GM23338 (cell line): ENCODE data around the gene MTURN. TPM values are rescaled to one million over a fixed set of nuclear protein-coding genes. Genes with fewer than 3 reads are reported as not detected.

Source experiments
- ATAC-seq: fragments of 200-7000 bp; cut with Tn5 transposase; 3 replicates; pipeline ENCODE4 v1.9.1; 2020
- DNase-seq: peaks from one replicate; pipeline ENCODE4 v3.0.0-alpha.2; 2015; ENCODE audit warnings: low spot score
- H2AFZ ChIP-seq: fragments of 200-600 bp; sonication (generic); 2 replicates; pipeline ENCODE4 v1.8.0; 2016; ENCODE audit warnings: antibody characterized with exemption, mild to moderate bottlenecking, moderate library complexity
- H3F3A ChIP-seq: fragments of 200-600 bp; sonication (generic); replicated peaks from 2 replicates; pipeline ENCODE4 v1.8.0; 2017; ENCODE audit warnings: antibody characterized with exemption, mixed run types, low read depth
- H3K27ac ChIP-seq: fragments of 200-600 bp; sonication (generic); 2 replicates; pipeline ENCODE4 v1.6.1; 2016; ENCODE audit warnings: low read depth
- H3K27me3 ChIP-seq: fragments of 200-600 bp; sonication (generic); 2 replicates; pipeline ENCODE4 v1.8.0; 2016; ENCODE audit warnings: mild to moderate bottlenecking, mixed run types, moderate library complexity; ENCODE audit not compliant: insufficient read depth
- H3K36me3 ChIP-seq: fragments of 200-600 bp; sonication (generic); 2 replicates; pipeline ENCODE4 v1.8.0; 2016; ENCODE audit warnings: mild to moderate bottlenecking; ENCODE audit not compliant: insufficient read depth
- H3K4me1 ChIP-seq: fragments of 200-600 bp; sonication (generic); 2 replicates; pipeline ENCODE4 v1.8.0; 2016; ENCODE audit warnings: mild to moderate bottlenecking, moderate library complexity; ENCODE audit not compliant: insufficient read depth
- H3K4me2 ChIP-seq: fragments of 200-600 bp; sonication (generic); 2 replicates; pipeline ENCODE4 v1.7.1; 2017; ENCODE audit warnings: mixed run types
- H3K4me3 ChIP-seq: fragments of 200-600 bp; sonication (generic); 2 replicates; pipeline ENCODE4 v1.6.1; 2016; ENCODE audit warnings: mixed run types
- H3K79me2 ChIP-seq: fragments of 200-600 bp; sonication (generic); replicated peaks from 2 replicates; pipeline ENCODE4 v1.8.0; 2017; ENCODE audit warnings: mild to moderate bottlenecking; ENCODE audit not compliant: insufficient read depth
- H3K9me2 ChIP-seq: fragments of 200-600 bp; sonication (generic); 2 replicates; pipeline ENCODE4 v1.8.0; 2017; ENCODE audit not compliant: insufficient read depth
- H4K20me1 ChIP-seq: fragments of 200-600 bp; sonication (generic); replicated peaks from 2 replicates; pipeline ENCODE4 v1.8.0; 2017; ENCODE audit warnings: mild to moderate bottlenecking; ENCODE audit not compliant: insufficient read depth
- H3K27ac Mint-ChIP-seq: 2 replicates; pipeline ENCODE4 v1.8.0; 2020; ENCODE audit warnings: inconsistent platforms, mild to moderate bottlenecking, moderate library complexity, mixed read lengths
- H3K27me3 Mint-ChIP-seq: 3 replicates; pipeline ENCODE4 v1.8.0; 2022; ENCODE audit warnings: low read depth, mild to moderate bottlenecking, moderate library complexity, mixed read lengths, inconsistent platforms; ENCODE audit not compliant: insufficient read depth, poor library complexity
- H3K36me3 Mint-ChIP-seq: 3 replicates; pipeline ENCODE4 v1.8.0; 2021; ENCODE audit warnings: low read depth, mild to moderate bottlenecking, inconsistent platforms, moderate library complexity, mixed read lengths
- H3K4me1 Mint-ChIP-seq: 3 replicates; pipeline ENCODE4 v1.8.0; 2020; ENCODE audit warnings: mild to moderate bottlenecking, inconsistent platforms, mixed read lengths
- H3K4me3 Mint-ChIP-seq: 3 replicates; pipeline ENCODE4 v1.8.0; 2021; ENCODE audit warnings: moderate library complexity, mild to moderate bottlenecking, inconsistent platforms, mixed read lengths
- H3K9me3 Mint-ChIP-seq: 3 replicates; pipeline ENCODE4 v1.8.0; 2020; ENCODE audit warnings: moderate library complexity, mild to moderate bottlenecking, inconsistent platforms, mixed read lengths
- CREB1 ChIP-seq: fragments of 250-450 bp; sonication (Bioruptor Pico); IDR thresholded peaks from 2 replicates; pipeline ENCODE4 v1.5.0; 2020; ENCODE audit warnings: low read depth, mild to moderate bottlenecking, moderate library complexity
- CTCF ChIP-seq, 2 experiments: fragments of 200-600 bp in 1 of 2; sonication (generic) in 1 of 2; conservative IDR thresholded peaks; 2 replicates each; pipeline versions ENCODE4 v1.5.1 to v1.6.1; 2016 to 2017; ENCODE audit warnings: antibody characterized with exemption in 2 of 2, low read depth in 2 of 2, mild to moderate bottlenecking in 2 of 2, moderate library complexity in 1 of 2
- ETS1 ChIP-seq: IDR thresholded peaks from 2 replicates; pipeline ENCODE4 v1.6.1; 2016; ENCODE audit warnings: antibody characterized with exemption
- EZH2 ChIP-seq: fragments of 200-600 bp; sonication (generic); IDR thresholded peaks from one replicate; pipeline ENCODE4 v1.8.0; 2017; ENCODE audit warnings: antibody characterized with exemption, mild to moderate bottlenecking, low read depth; ENCODE audit not compliant: unreplicated experiment
- POLR2AphosphoS5 ChIP-seq: IDR thresholded peaks from 2 replicates; pipeline ENCODE4 v1.6.1; 2016; ENCODE audit warnings: antibody characterized with exemption, low read depth
- REST ChIP-seq: IDR thresholded peaks from one replicate; pipeline ENCODE4 v1.6.1; 2018; ENCODE audit warnings: antibody characterized with exemption; ENCODE audit not compliant: unreplicated experiment
- STAT1 ChIP-seq: IDR thresholded peaks from one replicate; pipeline ENCODE4 v1.6.1; 2016; ENCODE audit warnings: antibody characterized with exemption; ENCODE audit not compliant: unreplicated experiment
- ZNF462 ChIP-seq: fragments of 250-450 bp; sonication (Bioruptor Pico); IDR thresholded peaks from 2 replicates; pipeline ENCODE4 v1.5.0; 2020; ENCODE audit warnings: mild to moderate bottlenecking, moderate library complexity
- polyA plus RNA-seq: library from polyadenylated mRNA; unstranded; fragments of >200 nt; fragmentation: Nextera tagmentation; extraction: Ambion mirVana; gene quantifications from 2 replicates; pipeline ENCODE4 v1.2.1, GENCODE V29; 2016
- total RNA-seq: library from RNA; depleted of rRNA; stranded (reverse); fragments of >200 nt; shearing (Covaris generic); gene quantifications from 2 replicates; pipeline ENCODE4 v1.2.3, GENCODE V29; 2014

Gene MTURN
- total and polyA plus RNA-seq, 2 experiments from 2014 or later: 3.1 to 8.7 TPM

- Mint-ChIP-seq H3K27me3 (no peaks in the 10 kb centered on the region), H3K36me3 (peaks cover 12% of the 10 kb centered on the region), H3K4me3 (no peak overlapping the region), H3K4me1 (peaks cover 11% of the 10 kb centered on the region; the same call in 2 of the 3 replicates), H3K27ac (no peak overlapping the region), H3K9me3 (peaks cover 2% of the 10 kb centered on the region; the same call in 1 of the 3 replicates)
- no peak overlapping the region for H3K27ac ChIP-seq
- H3K4me2 ChIP-seq: no peak overlapping the region
- H3K4me1 ChIP-seq: no peaks in the 10 kb centered on the region
- no peaks in the 10 kb centered on the region for H3K79me2 ChIP-seq
- no peak for DNase-seq
- no peak overlapping the region for H3K4me3 ChIP-seq
- H3K27me3 ChIP-seq: no peaks in the 10 kb centered on the region
- H4K20me1 ChIP-seq: peaks cover 7% of the 10 kb centered on the region
- H3F3A ChIP-seq: no peaks in the 10 kb centered on the region
- no peak overlapping the region for H2AFZ ChIP-seq
- no peak for TF ChIP-seq ETS1
- no peak for TF ChIP-seq STAT1
- no peak for TF ChIP-seq CREB1 (CRISPR knock-in tag)
- TF ChIP-seq CTCF (conservative IDR thresholded peaks at IDR 0.05; ENCODE audit: low read depth in 2 of 2): no peak
- H3K36me3 ChIP-seq: no peaks in the 10 kb centered on the region
- no peak for ATAC-seq
- no peaks in the 10 kb centered on the region for H3K9me2 ChIP-seq
Observed at GRCh38 chr7:30090111-30090510, 44.7 kb upstream of the MTURN start.

GRCh38 chr7:30091491-30091912 lies 43.3 kb upstream of the MTURN start:
- Histone ChIP-seq H3K27me3 (no peaks in the 10 kb centered on the region), H3K9me2 (no peaks in the 10 kb centered on the region), H3K27ac (no peak overlapping the region), H3K36me3 (no peaks in the 10 kb centered on the region), H2AFZ (no peak overlapping the region), H3K4me3 (no peak overlapping the region), H3K4me2 (0 out of 2 replicates have a peak overlapping the region, but pooled peaks have one; percentile 11), H3F3A (no peaks in the 10 kb centered on the region), H3K79me2 (no peaks in the 10 kb centered on the region), H4K20me1 (peaks cover 7% of the 10 kb centered on the region; the same call in 1 of the 2 replicates), H3K4me1 (no peaks in the 10 kb centered on the region)
- ATAC-seq (no peak), DNase-seq (no peak)
- Mint-ChIP-seq H3K27ac (no peak overlapping the region), H3K36me3 (peaks cover 23% of the 10 kb centered on the region), H3K9me3 (peaks cover 15% of the 10 kb centered on the region; the same call in 2 of the 3 replicates), H3K4me1 (peaks cover 11% of the 10 kb centered on the region; the same call in 2 of the 3 replicates), H3K4me3 (no peak overlapping the region), H3K27me3 (no peaks in the 10 kb centered on the region)
- no peak for TF ChIP-seq EZH2
- TF ChIP-seq ZNF462 (CRISPR knock-in tag): no peak
- no peak for TF ChIP-seq POLR2AphosphoS5
- no peak for TF ChIP-seq CREB1 (CRISPR knock-in tag)
- TF ChIP-seq STAT1: no peak
- no peak for TF ChIP-seq REST
